Neural cell (in vitro differentiated cells): ENCODE measurements around the gene TBC1D22B. TPM values are rescaled to one million over a fixed set of nuclear protein-coding genes. Genes with fewer than 3 reads are reported as not detected.

Experiments
- H2AFZ ChIP-seq: fragments of 200-600, 300-800 bp; sonication (generic), shearing (Covaris generic); 2 replicates; pipeline ENCODE4 v1.6.0; 2014; ENCODE audit warnings: low read depth, mild to moderate bottlenecking, antibody characterized with exemption, low read length, moderate library complexity
- H3F3A ChIP-seq: fragments of 200-600 bp; shearing (Covaris generic); 2 replicates; pipeline ENCODE4 v1.6.1; 2016; ENCODE audit warnings: mild to moderate bottlenecking, moderate library complexity, mixed read lengths, antibody characterized with exemption, low read length; ENCODE audit not compliant: insufficient read depth, poor library complexity, severe bottlenecking
- H3K27ac ChIP-seq: fragments of 200-600, 300-800 bp; sonication (generic), shearing (Covaris generic); 2 replicates; pipeline ENCODE4 v1.5.1; 2014; ENCODE audit warnings: mild to moderate bottlenecking, low read length, moderate library complexity
- H3K27me3 ChIP-seq: fragments of 300-800, 200-600 bp; sonication (generic), shearing (Covaris generic); 2 replicates; pipeline ENCODE4 v1.6.0; 2014; ENCODE audit warnings: mild to moderate bottlenecking, low read depth, low read length, moderate library complexity; ENCODE audit not compliant: insufficient read depth
- H3K36me3 ChIP-seq: fragments of 300-800, 200-600 bp; sonication (generic), shearing (Covaris generic); 2 replicates; pipeline ENCODE4 v1.5.1; 2014; ENCODE audit warnings: mild to moderate bottlenecking, antibody characterized with exemption, low read length, moderate library complexity; ENCODE audit not compliant: insufficient read depth
- H3K4me2 ChIP-seq: fragments of 300-800, 200-600 bp; sonication (generic), shearing (Covaris generic); 2 replicates; pipeline ENCODE4 v1.6.0; 2014; ENCODE audit warnings: mild to moderate bottlenecking, low read length
- H3K4me3 ChIP-seq: fragments of 300-800, 200-600 bp; sonication (generic), shearing (Covaris generic); 2 replicates; pipeline ENCODE4 v1.5.1; 2014; ENCODE audit warnings: mild to moderate bottlenecking, low read length, moderate library complexity
- H3K79me2 ChIP-seq: fragments of 200-600 bp; shearing (Covaris generic); replicated peaks from 2 replicates; pipeline ENCODE4 v1.6.0; 2014; ENCODE audit warnings: mild to moderate bottlenecking, low read length, moderate library complexity; ENCODE audit not compliant: insufficient read depth
- H3K9ac ChIP-seq: fragments of 300-800, 200-600 bp; sonication (generic), shearing (Covaris generic); 2 replicates; pipeline ENCODE4 v1.6.1; 2016; ENCODE audit warnings: mild to moderate bottlenecking, low read length, mixed read lengths
- H3K9me2 ChIP-seq: fragments of 200-600 bp; shearing (Covaris generic); 2 replicates; pipeline ENCODE4 v1.6.1; 2016; ENCODE audit warnings: mild to moderate bottlenecking, low read length, mixed read lengths; ENCODE audit not compliant: insufficient read depth
- H3K9me3 ChIP-seq: fragments of 200-600, 300-800 bp; sonication (generic), shearing (Covaris generic); 2 replicates; pipeline ENCODE4 v1.6.1; 2016; ENCODE audit warnings: mild to moderate bottlenecking, mixed run types, low read length, moderate library complexity, mixed read lengths
- H4K20me1 ChIP-seq: fragments of 200-600 bp; shearing (Covaris generic); 2 replicates; pipeline ENCODE4 v1.6.1; 2016; ENCODE audit warnings: mild to moderate bottlenecking, mixed run types; ENCODE audit not compliant: insufficient read depth
- CTCF ChIP-seq: fragments of 450-650 bp; IDR thresholded peaks from 2 replicates; pipeline ENCODE4 v1.5.1; 2014; ENCODE audit warnings: antibody characterized with exemption, mild to moderate bottlenecking, moderate library complexity; ENCODE audit not compliant: poor library complexity, severe bottlenecking
- EZH2 ChIP-seq: fragments of 200-600, 300-800 bp; shearing (Covaris generic), sonication (generic); IDR thresholded peaks from 2 replicates; pipeline ENCODE4 v1.6.1; 2014; ENCODE audit warnings: antibody characterized with exemption, low read length, borderline replicate concordance, mild to moderate bottlenecking; ENCODE audit not compliant: insufficient read depth, poor library complexity, severe bottlenecking
- POLR2AphosphoS5 ChIP-seq: IDR thresholded peaks from 2 replicates; pipeline ENCODE4 v1.6.1; 2012
- RAD21 ChIP-seq: fragments of 450-650 bp; conservative IDR thresholded peaks from 2 replicates; pipeline ENCODE4 v1.6.1; 2014; ENCODE audit warnings: antibody characterized with exemption, mild to moderate bottlenecking, moderate library complexity
- SMC3 ChIP-seq: fragments of 450-650 bp; conservative IDR thresholded peaks from 2 replicates; pipeline ENCODE4 v1.6.1; 2014; ENCODE audit warnings: antibody characterized with exemption, mild to moderate bottlenecking, moderate library complexity; ENCODE audit not compliant: poor library complexity
- TAF1 ChIP-seq: IDR thresholded peaks from 2 replicates; pipeline ENCODE4 v1.6.1; 2012; ENCODE audit warnings: low read depth
- polyA plus RNA-seq: library from polyadenylated mRNA; depleted of rRNA; stranded (reverse); fragments of >200 nt; gene quantifications from 2 replicates; pipeline ENCODE4 v1.2.3, GENCODE V29; 2014
- small RNA-seq, 3 experiments: library from RNA; depleted of rRNA; stranded (forward); fragments of <200 nt; gene quantifications; one replicate each; pipeline ENCODE3, GENCODE V24; 2012

Gene TBC1D22B
- polyA plus RNA-seq, 1 donor from 2014 or later, result 10.6 TPM

- no peak overlapping the region for H3K4me2 ChIP-seq
- no peaks in the 10 kb centered on the region for H3K79me2 ChIP-seq
- H3K9ac ChIP-seq, result no peak overlapping the region
- H3K9me2 ChIP-seq, result no peaks in the 10 kb centered on the region
- H3K36me3 ChIP-seq, result no peaks in the 10 kb centered on the region
- no peaks in the 10 kb centered on the region for H4K20me1 ChIP-seq
- no peak for TF ChIP-seq TAF1
- no peaks in the 10 kb centered on the region for H3F3A ChIP-seq
- H2AFZ ChIP-seq, result no peak overlapping the region
- H3K27ac ChIP-seq, result no peak overlapping the region
- H3K9me3 ChIP-seq, result no peaks in the 10 kb centered on the region
- H3K4me3 ChIP-seq, result no peak overlapping the region
- H3K27me3 ChIP-seq, result no peaks in the 10 kb centered on the region
Measured at GRCh38 chr6:37376078-37376743, 118.6 kb downstream of the TBC1D22B start.

GRCh38 chr6:37381579-37381978 is 124.0 kb downstream of the TBC1D22B start:
- H3K9me3 ChIP-seq, result no peaks in the 10 kb centered on the region
- H3K79me2 ChIP-seq, result no peaks in the 10 kb centered on the region
- H3K4me2 ChIP-seq, result no peak overlapping the region
- H3K4me3 ChIP-seq, result no peak overlapping the region
- H3K9me2 ChIP-seq, result no peaks in the 10 kb centered on the region
- no peak for TF ChIP-seq POLR2AphosphoS5
- TF ChIP-seq SMC3, result peak; percentile 89
- TF ChIP-seq RAD21, result peak; percentile 89
- TF ChIP-seq CTCF, result peak; percentile 90
- no peak for TF ChIP-seq EZH2
- peaks cover 4% of the 10 kb centered on the region for H3K36me3 ChIP-seq
- H3K9ac ChIP-seq, result no peak overlapping the region
- H3K27ac ChIP-seq, result no peak overlapping the region
- H2AFZ ChIP-seq, result no peak overlapping the region
- H3F3A ChIP-seq, result no peaks in the 10 kb centered on the region
- no peaks in the 10 kb centered on the region for H4K20me1 ChIP-seq
- H3K27me3 ChIP-seq, result no peaks in the 10 kb centered on the region

Small RNAs within 50 kb of the gene (small RNA-seq; reads per million reads assigned to genes)
- gene AL096712.1 (0 reads per million in 3 experiments), gene RN7SL273P (0 reads per million in 3 experiments)

Other genes with a start within 250 kb of the TBC1D22B start
- 4.1 and 8.7 TPM in 2 replicates for gene PIM1, start 87.6 kb upstream of the TBC1D22B start, polyA plus RNA-seq
- gene TMEM217, start 372 bp downstream of the TBC1D22B start, polyA plus RNA-seq, result 0.32 TPM in 1 of 2 replicates, not detected in the other
- 54.0 and 60.9 TPM in 2 replicates for gene RNF8, start 96.2 kb downstream of the TBC1D22B start, polyA plus RNA-seq
- 64.1 and 65.0 TPM in 2 replicates for gene CMTR1, start 175.4 kb downstream of the TBC1D22B start, polyA plus RNA-seq
- 207 and 220 TPM in 2 replicates for gene CCDC167, start 242.1 kb downstream of the TBC1D22B start, polyA plus RNA-seq